Ishikawa (cell line): Measurements from ENCODE around the gene PMEPA1.

Source experiments
- CEBPB ChIP-seq: IDR thresholded peaks from 2 replicates; pipeline ENCODE4 v1.6.1; 2012
- CREB1 ChIP-seq: IDR thresholded peaks from 2 replicates; pipeline ENCODE4 v1.6.1; 2012; ENCODE audit warnings: low read depth
- EGR1 ChIP-seq: IDR thresholded peaks from 2 replicates; pipeline ENCODE4 v1.6.1; 2012
- EP300 ChIP-seq: IDR thresholded peaks from 2 replicates; pipeline ENCODE4 v1.6.1; 2012; ENCODE audit warnings: borderline replicate concordance
- FOXM1 ChIP-seq: IDR thresholded peaks from 2 replicates; pipeline ENCODE4 v1.6.1; 2012; ENCODE audit warnings: low read depth, borderline replicate concordance
- MAX ChIP-seq: IDR thresholded peaks from 2 replicates; pipeline ENCODE4 v1.6.1; 2012
- NFIC ChIP-seq: IDR thresholded peaks from 2 replicates; pipeline ENCODE4 v1.6.1; 2012
- RAD21 ChIP-seq: IDR thresholded peaks from 2 replicates; pipeline ENCODE4 v1.6.1; 2012; ENCODE audit warnings: low read depth
- REST ChIP-seq: IDR thresholded peaks from 2 replicates; pipeline ENCODE4 v1.6.1; 2012; ENCODE audit warnings: low read depth, mild to moderate bottlenecking
- TAF1 ChIP-seq: IDR thresholded peaks from 2 replicates; pipeline ENCODE4 v1.6.1; 2012; ENCODE audit warnings: low read depth, mild to moderate bottlenecking
- TCF12 ChIP-seq: IDR thresholded peaks from 2 replicates; pipeline ENCODE4 v1.6.1; 2012; ENCODE audit warnings: low read depth
- TEAD4 ChIP-seq: IDR thresholded peaks from 2 replicates; pipeline ENCODE4 v1.6.1; 2012
- USF1 ChIP-seq: IDR thresholded peaks from 2 replicates; pipeline ENCODE4 v1.6.1; 2012
- YY1 ChIP-seq: IDR thresholded peaks from 2 replicates; pipeline ENCODE4 v1.6.1; 2012; ENCODE audit warnings: low read depth
- ZBTB7A ChIP-seq: IDR thresholded peaks from 2 replicates; pipeline ENCODE4 v1.6.1; 2012; ENCODE audit warnings: low read depth

The PMEPA1 gene

GRCh38 chr20:57707320-57707719, 2.5 kb downstream of the PMEPA1 start:
- TF ChIP-seq YY1 (no peak), EGR1 (no peak), FOXM1 (no peak), MAX (no peak), TCF12 (no peak), TEAD4 (no peak), USF1 (no peak), RAD21 (no peak), EP300 (no peak), TAF1 (no peak), NFIC (no peak), CEBPB (no peak), CREB1 (no peak), REST (no peak)

- TF ChIP-seq REST (no peak), TAF1 (no peak), NFIC (no peak), MAX (no peak), RAD21 (no peak), YY1 (no peak), USF1 (no peak), CEBPB (no peak), ZBTB7A (no peak), CREB1 (no peak)
These were observed 4.5 kb downstream of the PMEPA1 start for GRCh38 chr20:57705127-57705899.

GRCh38 chr20:57704245-57704644, 5.6 kb downstream of the PMEPA1 start:
- TF ChIP-seq CEBPB = peak; percentile 71; the same call in 1 of the 2 replicates
- TF ChIP-seq RAD21 = no peak
- TF ChIP-seq REST = no peak

- TF ChIP-seq MAX (no peak), RAD21 (no peak), YY1 (no peak), USF1 (no peak), NFIC (no peak), EP300 (no peak), FOXM1 (no peak), ZBTB7A (no peak), CEBPB (no peak), EGR1 (no peak), TAF1 (no peak), REST (no peak), TEAD4 (no peak), CREB1 (no peak), TCF12 (no peak)
These were observed 6.8 kb downstream of the PMEPA1 start for GRCh38 chr20:57703013-57703412.
